Neural crest cell (in vitro differentiated cells): ENCODE measurements around the gene CD14. TPM values are rescaled to one million over a fixed set of nuclear protein-coding genes. Genes with fewer than 3 reads are reported as not detected.
"Not testable (repeated sequence)": the region's sequence is repeated elsewhere in the genome, so short reads cannot be mapped to it uniquely, and the experiment has no call there.

Experiments
- DNase-seq: peaks from one replicate; pipeline ENCODE4 v3.0.0; 2021; ENCODE audit warnings: low read depth, mixed read lengths, low spot score
- H3K27ac Mint-ChIP-seq: one replicate; pipeline ENCODE4 v1.8.0; 2021; ENCODE audit warnings: mild to moderate bottlenecking, mixed read lengths; ENCODE audit not compliant: unreplicated experiment
- H3K27me3 Mint-ChIP-seq: 2 replicates; pipeline ENCODE4 v1.8.0; 2021; ENCODE audit warnings: low read depth, mild to moderate bottlenecking, mixed read lengths
- H3K36me3 Mint-ChIP-seq: 2 replicates; pipeline ENCODE4 v1.8.0; 2021; ENCODE audit warnings: low read depth, mild to moderate bottlenecking, mixed read lengths
- H3K4me1 Mint-ChIP-seq: 2 replicates; pipeline ENCODE4 v1.8.0; 2021; ENCODE audit warnings: mixed read lengths
- H3K4me3 Mint-ChIP-seq: one replicate; pipeline ENCODE4 v1.8.0; 2021; ENCODE audit warnings: mild to moderate bottlenecking, mixed read lengths
- H3K9me3 Mint-ChIP-seq: 2 replicates; pipeline ENCODE4 v1.8.0; 2021; ENCODE audit warnings: mixed read lengths
- CTCF ChIP-seq: fragments of 200-600 bp; sonication (generic); conservative IDR thresholded peaks from 2 replicates; pipeline ENCODE4 v1.5.0; 2021; ENCODE audit warnings: antibody characterized with exemption, mild to moderate bottlenecking
- total RNA-seq: library from RNA; stranded (reverse); gene quantifications from 2 replicates; pipeline ENCODE4 v1.2.1, GENCODE V29; 2021

The CD14 gene
- total RNA-seq, 1 donor from 2014 or later = 0.28 TPM

GRCh38 chr5:140639148-140639981, 6.4 kb upstream of the CD14 start, which contains the start of gene TMCO6:
TMCO6 (plus strand) TSS chr5:140639451; CDS start chr5:140639528, 77 bp downstream.
- Mint-ChIP-seq H3K9me3 (peaks cover 4% of the 10 kb centered on the region), H3K27ac (peak within 1 kb of the TSS; percentile 68), H3K4me1 (peaks cover 25% of the 10 kb centered on the region), H3K36me3 (peaks cover 6% of the 10 kb centered on the region), H3K4me3 (peak within 1 kb of the TSS; percentile 87), H3K27me3 (no peaks in the 10 kb centered on the region)
- peak; percentile 71 for TF ChIP-seq CTCF
- peak; percentile 94 for DNase-seq

- not testable (repeated sequence) for H3K36me3 Mint-ChIP-seq, H3K27me3 Mint-ChIP-seq, DNase-seq, H3K9me3 Mint-ChIP-seq
- H3K4me3 Mint-ChIP-seq = peak overlapping the region; percentile 87
- peaks cover 25% of the 10 kb centered on the region for H3K4me1 Mint-ChIP-seq
- peak overlapping the region; percentile 68 for H3K27ac Mint-ChIP-seq
Observed at GRCh38 chr5:140638898-140639147, 5.8 kb upstream of the CD14 start.

- peaks cover 6% of the 10 kb centered on the region for H3K36me3 Mint-ChIP-seq
Observed at GRCh38 chr5:140637371-140638100, 4.6 kb upstream of the CD14 start.

GRCh38 chr5:140635291-140636257, 2.6 kb upstream of the CD14 start:
- no peaks in the 10 kb centered on the region for H3K27me3 Mint-ChIP-seq
- DNase-seq = no peak
- H3K27ac Mint-ChIP-seq = no peak overlapping the region
- H3K9me3 Mint-ChIP-seq = peaks cover 4% of the 10 kb centered on the region
- no peak for TF ChIP-seq CTCF
- peaks cover 17% of the 10 kb centered on the region for H3K4me1 Mint-ChIP-seq
- no peak overlapping the region for H3K4me3 Mint-ChIP-seq
- H3K36me3 Mint-ChIP-seq = peaks cover 12% of the 10 kb centered on the region

More at GRCh38 chr5:140637371-140638100, 4.6 kb upstream of the CD14 start:
- TF ChIP-seq CTCF = no peak
- DNase-seq = no peak
- Mint-ChIP-seq H3K4me3 (peak overlapping the region; percentile 13), H3K9me3 (peaks cover 4% of the 10 kb centered on the region), H3K27me3 (no peaks in the 10 kb centered on the region), H3K4me1 (peaks cover 25% of the 10 kb centered on the region), H3K27ac (no peak overlapping the region)

- TF ChIP-seq CTCF = no peak
- Mint-ChIP-seq H3K4me3 (no peak overlapping the region), H3K9me3 (peaks cover 3% of the 10 kb centered on the region), H3K4me1 (peaks cover 9% of the 10 kb centered on the region), H3K27ac (no peak overlapping the region), H3K27me3 (no peaks in the 10 kb centered on the region), H3K36me3 (peaks cover 13% of the 10 kb centered on the region)
- no peak for DNase-seq
Observed at GRCh38 chr5:140634103-140634502, 1.1 kb upstream of the CD14 start.
